HG03064 (cell line): Measurements from ENCODE around the gene SIVA1.

Source experiments
- ATAC-seq: cut with Tn5 transposase; IDR thresholded peaks from one replicate; pipeline ENCODE4 v1.9.1; 2021; ENCODE audit warnings: low read depth; ENCODE audit not compliant: unreplicated experiment

Gene SIVA1

DNA sequence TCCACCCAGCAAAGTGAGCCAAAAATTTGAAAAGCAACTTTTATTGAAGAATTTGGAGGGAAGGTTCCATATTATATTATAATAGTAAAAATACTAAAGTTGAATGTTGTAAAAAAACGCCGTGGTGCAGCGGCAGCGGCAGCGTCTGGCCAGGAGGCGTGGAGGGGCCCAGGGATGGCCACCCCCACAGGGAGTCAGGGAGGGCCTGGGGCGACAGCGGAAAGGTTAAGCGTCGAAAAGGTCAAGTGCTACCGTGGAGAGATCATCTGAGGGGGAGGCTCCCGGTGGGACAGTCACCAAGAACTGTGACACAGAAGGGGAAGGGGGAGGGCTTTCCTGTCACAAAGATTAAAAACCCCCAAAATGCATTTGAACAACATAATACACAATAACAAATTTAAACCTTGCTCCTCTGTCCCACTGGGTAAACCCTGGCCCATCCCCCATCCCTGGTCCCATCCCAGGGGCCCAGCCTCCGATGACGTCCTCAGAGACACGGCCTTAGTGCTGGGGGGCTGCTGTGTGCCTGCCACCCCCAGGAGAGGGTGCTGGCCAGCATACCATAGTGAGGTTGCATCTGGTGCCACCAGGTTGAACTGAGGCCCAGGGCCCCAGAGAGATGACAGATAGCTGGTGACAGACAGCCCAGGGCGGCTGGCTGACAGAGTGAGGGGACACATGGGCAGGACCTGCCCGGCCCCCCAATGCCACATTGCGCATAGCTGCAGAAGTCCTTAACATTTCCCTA lies 16.6 kb downstream of the SIVA1 start:
- no peak for ATAC-seq

DNA sequence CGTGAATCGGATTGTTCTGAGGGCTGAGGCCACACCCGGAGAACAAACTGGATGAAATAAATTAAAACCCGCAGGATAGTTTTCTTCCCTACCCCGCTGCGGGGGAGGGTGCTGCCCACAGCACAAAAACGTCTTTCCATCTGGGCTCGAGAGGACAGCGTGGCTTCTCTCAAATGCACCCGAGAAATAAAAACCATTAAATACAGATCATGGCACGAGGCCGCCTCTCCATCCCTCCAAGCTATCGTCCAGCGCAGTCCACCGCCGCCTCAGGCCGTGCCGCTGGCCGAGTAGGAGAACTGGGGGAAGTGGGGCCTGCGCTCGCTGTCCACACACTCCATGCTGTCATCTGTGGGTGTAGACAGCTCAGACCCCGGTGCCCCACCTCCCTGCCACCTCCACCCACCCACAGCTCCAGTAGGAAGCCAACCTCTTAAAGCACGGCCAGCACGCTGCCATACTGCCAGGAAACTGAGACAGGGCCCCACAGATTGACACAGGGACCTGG lies 17.2 kb downstream of the SIVA1 start:
- no peak for ATAC-seq

DNA sequence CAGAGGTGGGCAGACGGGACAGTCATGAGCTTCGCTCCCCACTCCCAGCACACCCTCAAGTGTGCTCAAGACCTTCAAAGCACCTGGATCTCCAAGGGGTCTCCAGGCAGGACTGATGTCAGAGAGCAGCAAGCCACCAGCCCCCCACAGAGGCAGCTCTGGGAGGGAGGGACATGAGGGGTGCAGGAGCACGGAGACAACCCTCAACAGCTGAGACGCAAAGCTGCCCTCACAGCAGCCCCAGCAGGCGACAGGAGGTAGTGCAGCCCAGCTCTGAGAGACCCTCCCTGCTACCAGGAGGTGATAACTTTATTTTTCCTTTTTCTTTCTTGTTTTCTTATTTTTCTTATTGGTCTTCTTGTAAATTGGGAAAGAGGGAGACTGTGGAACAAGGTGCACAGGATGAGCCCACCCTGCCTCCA lies 17.9 kb downstream of the SIVA1 start:
- no peak for ATAC-seq

DNA sequence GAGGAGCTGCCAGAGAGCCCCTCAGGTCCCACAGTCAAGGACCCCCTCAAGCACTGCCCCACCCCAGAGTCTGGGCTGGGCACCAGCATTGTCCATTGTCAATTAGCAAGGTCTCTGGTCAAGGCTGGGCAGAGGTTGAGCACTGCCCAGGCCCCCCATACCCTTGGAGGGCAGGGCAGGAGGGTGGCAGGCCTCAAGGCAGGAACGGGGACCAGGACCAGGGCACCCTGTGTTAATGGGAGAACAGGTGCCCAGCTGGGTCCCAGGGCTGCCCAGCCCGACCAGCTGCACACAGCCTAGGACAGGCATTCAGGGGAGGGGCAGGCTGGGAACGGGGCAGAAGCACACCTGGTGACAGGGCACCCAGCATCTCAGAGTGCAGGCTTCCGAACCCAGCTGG lies 18.4 kb downstream of the SIVA1 start:
- ATAC-seq: no peak

DNA sequence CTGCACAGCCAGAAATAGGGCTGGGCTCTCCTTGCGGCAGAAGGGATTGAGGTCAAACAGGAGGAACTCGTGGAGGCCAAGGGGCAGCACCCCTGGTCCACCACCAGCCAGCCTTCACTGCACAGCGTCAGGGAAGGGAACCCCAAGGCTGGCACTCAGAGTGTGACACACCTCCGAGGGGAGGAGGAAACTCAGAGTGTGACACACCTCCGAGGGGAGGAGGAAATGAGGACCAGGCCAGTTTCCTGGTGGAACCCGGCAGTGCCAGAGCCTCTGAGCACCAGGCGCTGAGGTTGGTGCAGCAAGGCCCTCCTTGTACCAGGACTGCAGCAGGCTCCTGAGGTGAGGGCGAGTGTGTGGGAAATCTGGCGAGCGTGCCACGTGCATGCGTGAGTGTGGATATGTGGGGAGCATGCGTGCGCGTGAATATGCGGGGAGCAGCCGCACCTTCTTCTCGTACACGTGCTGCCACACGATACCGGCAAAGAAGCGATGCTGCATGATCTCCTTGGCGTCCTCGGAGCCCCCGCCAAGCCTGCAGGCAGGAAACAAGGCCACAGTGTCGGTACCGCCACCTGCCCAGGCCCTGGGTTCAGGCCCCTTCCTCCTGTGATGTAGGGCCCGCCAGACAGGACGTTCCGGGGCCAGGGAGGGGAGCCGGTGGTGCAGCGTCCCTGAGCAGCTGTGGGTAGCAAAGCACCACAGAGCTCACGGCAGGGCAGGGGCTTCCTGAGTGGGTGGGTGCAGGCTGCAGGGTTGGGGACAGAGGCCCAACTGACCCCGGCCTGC lies 19.2 kb downstream of the SIVA1 start:
- no peak for ATAC-seq

DNA sequence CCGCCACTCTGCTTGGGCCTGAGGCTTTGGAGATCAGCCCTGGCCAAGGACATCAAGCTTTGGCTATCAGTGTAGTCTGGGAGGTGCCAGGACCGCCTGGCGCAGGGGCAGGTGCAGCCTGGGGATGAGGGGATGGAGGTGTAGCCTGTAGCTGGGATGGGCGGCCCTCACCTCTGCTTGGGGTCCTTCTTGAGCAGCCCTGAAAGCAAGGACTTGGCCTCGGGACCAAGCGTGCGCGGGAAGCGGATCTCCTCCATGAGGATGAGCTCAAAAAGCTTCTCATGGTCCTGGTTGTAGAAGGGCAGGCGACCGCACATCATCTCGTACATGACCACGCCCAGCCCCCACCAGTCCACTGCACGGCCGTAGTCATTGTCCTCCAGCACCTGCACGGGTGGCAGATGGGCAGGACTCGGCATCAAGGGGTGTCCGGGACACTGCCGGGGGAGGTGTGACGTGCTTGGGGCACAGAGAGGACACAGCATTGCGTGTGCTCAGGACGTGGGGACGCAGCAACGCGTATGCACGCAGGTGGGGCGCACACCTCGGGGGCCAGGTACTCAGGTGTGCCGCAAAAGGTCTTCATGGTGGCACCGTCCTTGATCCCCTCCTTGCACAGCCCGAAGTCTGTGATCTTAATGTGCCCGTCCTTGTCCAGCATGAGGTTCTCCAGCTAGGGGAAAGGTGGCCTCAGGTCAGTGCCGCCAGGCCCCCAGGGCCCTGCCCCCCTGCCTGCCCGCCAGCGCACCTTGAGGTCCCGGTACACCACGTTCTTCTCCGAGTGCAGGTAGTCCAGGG lies 20.0 kb downstream of the SIVA1 start:
- no peak for ATAC-seq

DNA sequence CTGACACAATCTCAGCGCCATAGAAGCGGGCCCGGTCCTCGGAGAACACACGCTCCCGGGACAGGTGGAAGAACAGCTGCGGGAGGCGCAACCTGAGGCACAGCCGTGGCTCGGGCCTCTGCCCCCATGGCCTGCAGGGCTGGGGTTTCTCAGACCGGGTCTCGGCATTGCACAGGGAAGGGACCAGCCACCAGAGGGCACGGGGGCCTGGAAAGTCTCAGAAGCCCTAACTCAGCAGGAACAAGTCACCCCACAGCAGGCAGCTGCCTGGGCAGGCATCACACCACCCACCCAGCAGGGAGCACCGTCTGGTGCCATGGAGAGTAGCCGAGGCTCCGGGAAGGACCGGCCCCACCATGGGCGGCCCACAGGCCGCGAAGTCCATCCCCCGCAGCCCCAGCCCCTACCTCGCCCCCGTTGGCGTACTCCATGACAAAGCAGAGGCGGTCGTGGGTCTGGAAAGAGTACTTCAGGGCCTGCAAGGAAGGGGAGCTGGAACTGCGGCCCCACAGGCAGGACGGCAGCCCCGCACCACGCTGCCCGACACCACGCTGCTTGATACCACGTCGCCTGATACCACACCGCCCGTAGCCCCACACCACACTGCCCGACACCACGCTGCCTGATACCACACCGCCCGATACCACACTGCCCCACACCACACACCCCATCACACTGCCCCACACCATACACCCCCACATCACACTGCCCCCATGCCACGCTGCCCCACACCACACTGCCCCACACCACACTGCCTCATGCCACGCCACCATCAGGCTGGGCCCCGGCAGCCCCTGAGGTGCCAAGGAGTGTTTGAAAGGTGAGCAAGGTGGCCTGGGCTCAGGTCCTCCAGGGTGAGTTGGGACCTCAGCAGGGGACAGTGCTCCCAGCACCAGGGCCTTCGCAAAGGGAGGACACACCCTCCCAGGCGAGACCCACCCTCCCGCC lies 20.8 kb downstream of the SIVA1 start:
- ATAC-seq: no peak

DNA sequence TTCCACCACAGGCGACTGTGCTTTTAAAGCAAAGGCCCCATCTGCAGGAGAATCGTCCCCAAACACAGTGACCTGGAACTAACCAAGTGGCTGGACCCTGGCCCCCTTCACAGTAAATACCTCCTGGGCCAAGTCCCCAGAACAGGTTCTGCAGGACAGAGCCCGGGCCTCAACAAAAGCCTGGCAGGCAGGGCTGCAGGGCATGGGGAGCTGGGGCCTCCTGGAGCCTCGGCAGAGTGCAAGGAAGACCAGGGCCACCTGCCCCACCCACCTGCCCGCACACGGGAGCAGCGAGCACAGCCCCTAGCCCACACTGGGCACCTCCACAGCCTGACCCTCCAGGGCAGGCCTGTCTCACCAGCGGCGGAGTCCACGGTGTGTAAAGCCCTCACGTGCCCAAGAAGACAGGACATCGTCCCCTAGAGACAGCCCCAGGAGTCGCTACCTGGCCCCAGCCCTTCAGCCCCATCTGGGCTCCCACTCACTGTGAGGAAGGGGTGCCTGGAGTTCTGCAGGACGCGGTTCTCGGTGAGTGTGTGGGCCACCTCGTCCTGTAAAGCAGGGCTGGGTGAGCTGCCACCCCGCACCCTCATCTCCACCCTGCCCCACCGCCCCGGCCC lies 21.6 kb downstream of the SIVA1 start:
- ATAC-seq: no peak

DNA sequence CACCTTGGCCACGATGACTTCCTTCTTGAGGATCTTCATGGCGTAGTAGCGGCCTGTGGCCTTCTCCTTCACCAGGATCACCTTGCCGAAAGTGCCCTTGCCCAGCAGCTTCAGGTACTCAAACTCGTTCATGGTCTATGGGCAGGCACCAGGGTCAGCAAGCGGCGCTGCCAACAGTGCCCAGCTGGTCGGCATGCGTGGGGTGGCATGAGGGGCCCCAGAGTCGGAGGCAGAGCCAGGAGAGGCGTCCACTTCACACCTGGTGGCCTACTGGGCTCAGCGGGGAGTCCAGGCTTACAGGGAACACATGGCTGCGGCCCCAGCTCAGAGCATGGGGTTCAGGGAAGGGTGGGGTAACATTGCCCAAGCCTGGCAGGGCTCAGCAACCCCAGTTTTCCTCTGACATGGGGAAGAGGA lies 22.1 kb downstream of the SIVA1 start:
- no peak for ATAC-seq

DNA sequence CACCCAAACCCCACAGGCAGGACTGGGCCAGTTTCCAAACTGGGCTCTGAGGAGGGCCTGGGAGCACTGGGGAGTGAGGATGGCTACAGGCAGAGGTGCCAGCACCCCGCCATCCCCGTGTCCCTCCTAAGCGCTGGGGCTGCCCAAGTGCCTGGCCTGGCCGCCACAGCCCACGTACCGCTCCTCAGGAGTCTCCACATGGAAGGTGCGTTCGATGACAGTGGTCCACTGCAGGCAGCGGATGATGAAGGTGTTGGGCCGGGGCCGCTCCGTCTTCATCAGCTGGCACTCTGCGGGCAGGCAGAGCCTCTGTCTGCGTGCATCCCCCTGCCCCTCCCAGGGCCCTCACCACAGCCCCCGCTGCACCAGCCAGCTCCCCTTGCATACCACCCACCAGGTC lies 23.5 kb downstream of the SIVA1 start:
- ATAC-seq: no peak

DNA sequence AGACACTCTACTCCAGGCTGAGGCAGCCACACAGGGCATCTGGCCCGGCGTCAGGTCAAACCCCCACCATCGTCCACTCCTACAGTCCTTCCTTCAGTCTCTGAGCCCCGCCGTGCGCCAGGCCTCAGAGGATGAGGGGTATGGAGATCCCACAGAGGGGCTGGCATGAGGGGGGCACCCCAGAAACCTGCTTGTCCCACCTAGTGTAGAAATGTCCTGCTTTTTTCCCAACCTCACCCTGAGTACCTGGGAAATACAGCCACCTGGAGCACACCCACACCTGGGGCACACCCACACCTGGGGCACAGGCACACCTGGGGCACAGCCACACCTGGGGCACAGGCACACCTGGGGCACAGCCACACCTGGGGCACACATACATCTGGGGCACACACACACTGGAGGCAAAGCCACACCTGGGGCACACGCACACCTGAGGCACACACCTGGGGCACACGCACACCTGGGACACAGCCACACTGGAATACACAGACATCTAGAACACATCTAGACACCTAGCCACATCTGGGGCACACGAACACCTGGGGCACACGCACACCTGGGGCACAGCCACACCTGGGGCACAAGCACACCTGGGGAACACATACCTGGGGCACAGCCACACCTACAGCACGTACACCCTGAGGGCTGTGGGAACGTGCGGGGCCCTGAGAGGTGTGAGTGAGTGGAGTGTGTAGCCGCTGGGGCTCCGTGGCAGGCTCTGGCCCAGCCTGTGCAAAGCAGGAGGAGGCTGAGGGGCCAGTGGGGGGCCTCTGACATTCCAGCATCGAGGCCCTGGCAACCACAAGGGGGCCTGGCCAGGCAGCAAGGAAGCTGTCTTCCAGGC lies 24.2 kb downstream of the SIVA1 start:
- no peak for ATAC-seq

DNA sequence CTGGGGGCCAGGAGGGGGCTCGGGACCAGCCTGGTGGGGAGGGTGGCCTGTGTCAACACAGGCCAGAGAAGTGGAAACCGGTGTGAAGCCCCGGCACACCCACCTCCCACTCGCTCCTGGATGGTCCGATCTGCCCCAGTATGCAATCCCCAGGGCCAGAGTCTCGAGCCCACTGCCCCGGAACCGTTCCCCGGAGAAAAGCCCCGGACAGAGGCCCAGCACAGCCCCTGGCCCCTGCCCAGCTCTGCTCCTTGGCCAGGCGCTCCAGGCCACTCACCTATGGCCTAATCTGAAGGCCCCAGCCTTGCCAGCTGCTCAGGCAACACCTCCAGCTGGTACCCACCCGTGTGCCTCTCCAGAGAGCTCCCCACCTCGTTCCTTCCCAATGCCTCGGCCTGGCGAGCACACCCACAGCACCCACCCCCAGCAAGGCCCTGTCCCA lies 24.9 kb downstream of the SIVA1 start:
- ATAC-seq: no peak

DNA sequence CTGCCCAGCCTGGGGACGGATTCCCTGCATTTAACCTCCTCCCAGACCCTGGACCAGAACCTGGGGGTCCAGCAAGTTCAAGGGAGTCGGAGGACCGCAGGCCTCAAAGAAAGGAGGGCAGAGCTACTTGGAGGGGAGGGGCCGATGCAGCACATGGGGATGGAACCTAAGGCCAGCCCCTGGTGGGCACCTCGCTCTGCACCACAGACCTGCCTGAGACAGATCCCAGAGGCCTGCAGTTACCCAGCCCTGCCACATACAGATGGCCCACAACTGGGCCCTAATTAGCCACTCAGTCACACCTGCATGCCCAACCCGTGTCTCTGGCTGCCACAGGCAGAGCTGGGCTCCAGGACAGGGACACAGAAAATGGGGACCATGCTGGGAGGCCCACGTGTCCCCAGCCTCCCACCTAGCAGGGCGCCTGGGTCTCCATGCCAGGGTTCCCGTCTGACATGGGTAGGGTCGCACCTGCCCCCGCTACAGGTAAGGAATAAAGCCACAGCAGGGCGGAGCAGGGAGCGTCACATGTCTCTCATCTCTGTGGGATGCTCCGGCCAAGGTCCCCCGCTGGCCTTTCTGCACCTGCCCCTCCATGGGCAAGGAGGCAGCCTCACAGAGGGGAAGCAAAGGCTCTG lies 25.9 kb downstream of the SIVA1 start:
- no peak for ATAC-seq

DNA sequence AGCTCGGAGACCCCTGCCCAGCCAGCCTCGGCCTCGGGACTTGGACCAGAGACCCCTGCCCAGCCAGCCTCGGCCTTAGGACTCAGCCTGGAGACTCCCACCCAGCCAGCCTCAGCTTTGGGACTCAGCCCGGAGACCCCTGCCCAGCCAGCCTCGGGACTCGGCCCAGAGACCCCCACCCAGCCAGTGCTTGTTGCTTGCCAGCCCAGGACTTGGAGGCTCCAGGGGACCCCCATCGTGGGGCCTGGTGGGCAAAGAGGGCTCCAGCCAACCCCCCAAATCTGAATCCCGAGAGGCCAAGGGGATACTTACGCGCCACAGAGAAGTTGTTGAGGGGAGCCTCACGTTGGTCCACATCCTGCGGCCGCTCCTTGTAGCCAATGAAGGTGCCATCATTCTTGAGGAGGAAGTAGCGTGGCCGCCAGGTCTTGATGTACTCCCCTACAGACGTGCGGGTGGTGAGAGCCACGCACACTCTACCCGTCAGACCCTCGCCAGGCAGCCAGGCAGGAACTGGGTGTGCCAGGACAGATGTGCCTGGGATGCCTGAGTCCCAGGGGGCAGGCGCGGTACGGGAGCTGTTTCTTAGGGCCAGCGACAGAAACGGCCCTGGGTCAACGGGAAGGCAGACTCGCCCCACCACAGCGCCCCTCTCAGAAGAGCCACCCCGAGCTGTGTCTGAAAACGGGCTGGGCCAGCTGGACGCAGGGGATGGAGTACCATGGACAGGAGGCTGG lies 27.0 kb downstream of the SIVA1 start:
- ATAC-seq: no peak

DNA sequence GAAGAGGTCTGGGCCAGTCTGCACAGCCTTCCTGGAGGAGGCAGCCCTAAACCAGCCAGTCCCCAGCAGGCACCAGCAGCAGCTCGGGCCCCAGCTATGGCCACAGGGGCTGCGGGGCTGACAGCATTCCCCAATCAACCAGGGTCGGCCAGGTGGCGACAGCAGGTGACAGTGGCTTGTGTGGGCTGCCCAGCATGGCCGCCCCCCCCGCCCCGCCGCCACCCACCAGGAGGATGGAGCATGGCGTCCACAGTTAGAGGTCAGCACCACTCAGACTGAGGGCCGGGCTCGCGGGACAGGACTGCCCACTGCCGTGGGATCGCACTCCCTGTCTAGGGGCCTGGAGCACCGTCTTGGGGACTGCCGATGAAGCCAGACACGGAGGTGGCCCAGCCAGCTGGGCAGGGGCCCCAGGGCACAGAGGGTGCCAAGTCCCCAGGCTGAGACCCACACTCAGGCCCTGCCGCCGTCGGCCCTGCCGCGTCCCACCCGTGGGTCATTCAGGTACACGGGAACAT lies 27.6 kb downstream of the SIVA1 start:
- ATAC-seq: no peak

DNA sequence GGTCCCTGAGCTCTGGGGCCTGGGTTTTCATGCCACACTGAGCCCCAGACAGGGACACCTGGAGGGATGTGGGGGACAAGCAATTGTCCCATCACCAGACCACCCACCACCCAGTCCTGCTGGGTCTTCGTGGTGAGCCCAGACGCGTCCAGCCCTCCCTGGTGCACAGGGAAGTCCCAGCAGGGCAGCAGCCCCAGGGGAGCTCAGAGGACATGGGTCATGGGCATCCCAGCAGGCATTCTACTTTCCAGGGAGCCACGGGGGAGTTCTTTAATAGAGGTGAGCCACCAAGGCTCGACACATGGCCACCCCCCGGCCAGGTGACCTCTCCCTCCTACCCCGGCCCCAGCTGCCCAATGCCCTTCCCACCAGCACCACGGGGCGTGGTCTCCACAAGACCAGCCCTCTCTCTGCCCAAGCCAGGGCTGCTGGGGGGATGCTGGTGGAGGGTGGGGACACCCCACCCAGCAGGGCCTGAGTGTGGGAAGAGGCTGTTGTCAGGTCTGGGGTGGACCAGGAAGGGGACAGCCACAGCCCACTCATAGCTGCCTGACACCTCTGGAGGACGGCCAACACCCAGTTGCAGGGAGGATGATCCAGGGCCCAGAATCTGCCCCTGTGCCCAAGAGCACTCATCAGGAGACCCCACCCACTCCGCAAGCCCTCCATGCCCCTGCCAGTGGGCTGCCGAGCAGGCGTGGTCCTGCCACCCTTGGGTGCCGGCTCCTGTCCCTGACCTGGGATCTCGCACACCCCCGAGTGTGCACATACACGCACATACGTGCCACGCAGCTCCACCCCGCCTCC lies 28.5 kb downstream of the SIVA1 start:
- no peak for ATAC-seq
